Activated CD4-positive, alpha-beta memory T cell treated with anti-CD3 and anti-CD28 coated beads for 36 hours (primary cell): ENCODE measurements around the gene SDK1. TPM values are rescaled to one million over a fixed set of nuclear protein-coding genes. Genes with fewer than 3 reads are reported as not detected.

Source experiments
- CTCF ChIA-PET: fragments of 350-600 bp; sonication (Branson Sonifier 250); formaldehyde crosslinking; loops from one replicate; lab custom pipeline; 2021; ENCODE audit warnings: antibody characterized with exemption, inconsistent platforms; lab: Charles Lee
- POLR2A ChIA-PET: fragments of 350-600 bp; sonication (Branson Sonifier 250); formaldehyde crosslinking; loops from one replicate; lab custom pipeline; 2021; ENCODE audit warnings: antibody characterized with exemption; lab: Charles Lee
- DNase-seq: peaks from one replicate; pipeline ENCODE4 v3.0.0-alpha.2; 2020
- H3K27ac Mint-ChIP-seq: one replicate; pipeline ENCODE4 v1.8.0; 2021; ENCODE audit warnings: mixed read lengths
- H3K27me3 Mint-ChIP-seq: one replicate; pipeline ENCODE4 v1.8.0; 2021; ENCODE audit warnings: mixed read lengths
- H3K36me3 Mint-ChIP-seq: one replicate; pipeline ENCODE4 v1.8.0; 2021; ENCODE audit warnings: mixed read lengths
- H3K4me1 Mint-ChIP-seq: one replicate; pipeline ENCODE4 v1.8.0; 2021; ENCODE audit warnings: low read depth, mixed read lengths
- H3K4me3 Mint-ChIP-seq: one replicate; pipeline ENCODE4 v1.8.0; 2021; ENCODE audit warnings: mild to moderate bottlenecking, mixed read lengths
- H3K9me3 Mint-ChIP-seq: one replicate; pipeline ENCODE4 v1.8.0; 2021; ENCODE audit warnings: mixed read lengths
- intact Hi-C: fragments of 100-400 bp; cut with micrococcal nuclease; formaldehyde crosslinking; loops from one replicate; pipeline ENCODE4 v1.15.1; 2023
- total RNA-seq, 2 experiments: library from RNA; stranded (reverse); gene quantifications; one replicate each; pipeline ENCODE4 v1.2.3, GENCODE V29; 2021

Gene SDK1
- total RNA-seq, 2 experiments from 2014 or later = 0.14 to 0.24 TPM

GRCh38 chr7:3272691-3273141 lies 28.3 kb upstream of the SDK1 start:
- no peaks in the 10 kb centered on the region for H3K36me3 Mint-ChIP-seq
- intact Hi-C loops = no loop called here
- CTCF ChIA-PET = no interaction called here
- no peak for DNase-seq
- no peak overlapping the region for H3K27ac Mint-ChIP-seq
- H3K9me3 Mint-ChIP-seq = no peaks in the 10 kb centered on the region
- H3K4me1 Mint-ChIP-seq = no peaks in the 10 kb centered on the region
- POLR2A ChIA-PET = no interaction called here
- H3K27me3 Mint-ChIP-seq = peaks cover 7% of the 10 kb centered on the region
- H3K4me3 Mint-ChIP-seq = no peak overlapping the region

- no peaks in the 10 kb centered on the region for H3K9me3 Mint-ChIP-seq
- no peaks in the 10 kb centered on the region for H3K36me3 Mint-ChIP-seq
- no peak overlapping the region for H3K4me3 Mint-ChIP-seq
- intact Hi-C loops = no loop called here
- DNase-seq = no peak
- H3K27ac Mint-ChIP-seq = no peak overlapping the region
- ChIA-PET POLR2A (interaction anchor here (0.6 to 0.7 kb wide), 2 partner anchors 284 to 918 kb away, joined by 4 read pairs; no protein-coding TSS in a partner anchor), CTCF (no interaction called here)
- H3K27me3 Mint-ChIP-seq = peaks cover 6% of the 10 kb centered on the region
- H3K4me1 Mint-ChIP-seq = no peaks in the 10 kb centered on the region
These were observed 26.9 kb upstream of the SDK1 start for GRCh38 chr7:3274131-3274530.

GRCh38 chr7:3277604-3278572 lies 23.2 kb upstream of the SDK1 start:
- Mint-ChIP-seq H3K27me3 (peaks cover 9% of the 10 kb centered on the region), H3K9me3 (no peaks in the 10 kb centered on the region), H3K4me3 (no peak overlapping the region), H3K27ac (no peak overlapping the region), H3K36me3 (no peaks in the 10 kb centered on the region), H3K4me1 (no peaks in the 10 kb centered on the region)
- no peak for DNase-seq
- ChIA-PET CTCF (no interaction called here), POLR2A (no interaction called here)
- intact Hi-C loops = loop anchor here (1.0 kb wide), 1 partner anchor 18 kb away; no protein-coding TSS in a partner anchor

GRCh38 chr7:3279147-3279818 lies 21.8 kb upstream of the SDK1 start:
- DNase-seq = no peak
- H3K9me3 Mint-ChIP-seq = no peaks in the 10 kb centered on the region
- no peak overlapping the region for H3K4me3 Mint-ChIP-seq
- no peak overlapping the region for H3K27ac Mint-ChIP-seq
- intact Hi-C loops = no loop called here
- no peaks in the 10 kb centered on the region for H3K4me1 Mint-ChIP-seq
- H3K27me3 Mint-ChIP-seq = peaks cover 6% of the 10 kb centered on the region
- ChIA-PET POLR2A (no interaction called here), CTCF (no interaction called here)
- H3K36me3 Mint-ChIP-seq = no peaks in the 10 kb centered on the region

DNA sequence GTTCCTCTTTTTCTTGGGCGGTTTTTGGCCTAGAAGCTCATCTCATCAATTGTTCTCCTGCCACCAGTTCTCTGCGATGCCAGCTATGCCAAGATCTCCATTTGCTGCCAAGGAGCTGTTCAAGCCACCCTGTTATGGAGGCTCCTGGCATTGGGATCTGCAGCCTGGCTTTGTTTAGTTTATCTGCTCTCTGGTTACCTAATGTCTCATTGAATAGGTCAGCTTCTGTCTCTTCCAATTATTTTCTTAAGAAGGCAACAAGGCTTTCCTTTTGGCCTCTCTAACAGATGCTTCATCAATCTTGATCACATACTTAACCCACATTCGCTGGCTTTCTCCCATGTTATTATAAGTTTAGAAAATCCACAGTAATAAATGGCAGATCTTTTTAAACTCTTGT lies 20.6 kb upstream of the SDK1 start:
- no peak overlapping the region for H3K4me3 Mint-ChIP-seq
- ChIA-PET POLR2A (no interaction called here), CTCF (no interaction called here)
- H3K27me3 Mint-ChIP-seq = peaks cover 6% of the 10 kb centered on the region
- intact Hi-C loops = no loop called here
- no peaks in the 10 kb centered on the region for H3K36me3 Mint-ChIP-seq
- H3K9me3 Mint-ChIP-seq = no peaks in the 10 kb centered on the region
- H3K4me1 Mint-ChIP-seq = no peaks in the 10 kb centered on the region
- no peak overlapping the region for H3K27ac Mint-ChIP-seq
- DNase-seq = no peak

DNA sequence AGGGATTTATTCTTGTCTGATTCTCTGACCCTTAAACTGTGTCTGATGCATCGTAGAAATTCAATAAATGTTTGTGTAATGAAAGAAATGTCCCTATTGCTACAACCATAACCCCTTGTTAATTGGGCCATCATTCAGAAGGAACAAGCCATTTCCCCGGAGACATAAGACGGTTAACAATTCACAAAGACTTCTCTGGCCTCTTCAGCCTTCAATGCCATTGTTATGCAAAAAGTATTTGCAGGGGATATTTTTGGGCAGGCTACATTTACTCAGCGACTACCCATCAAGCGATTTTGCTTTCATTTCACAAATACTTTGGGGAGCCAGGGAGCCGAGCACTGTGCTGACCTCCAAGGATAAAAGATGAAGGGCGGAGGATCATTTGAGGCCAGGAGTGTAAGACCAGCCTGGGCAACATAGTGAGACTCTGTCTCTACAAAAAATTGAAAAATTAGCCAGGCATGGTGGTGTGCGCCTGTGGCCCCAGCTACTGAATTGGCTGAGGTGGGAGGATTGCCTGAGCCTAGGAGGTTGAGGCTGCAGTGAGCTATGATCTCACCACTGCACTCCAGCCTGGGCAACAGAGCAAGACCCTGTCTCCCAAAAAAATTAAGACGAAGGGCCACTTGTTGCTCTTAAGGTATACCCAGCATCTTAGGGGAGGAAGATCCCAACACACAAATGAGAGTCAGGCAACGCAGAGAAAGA lies 20.0 kb upstream of the SDK1 start:
- no peak overlapping the region for H3K27ac Mint-ChIP-seq
- peaks cover 6% of the 10 kb centered on the region for H3K27me3 Mint-ChIP-seq
- no peaks in the 10 kb centered on the region for H3K9me3 Mint-ChIP-seq
- no peak overlapping the region for H3K4me3 Mint-ChIP-seq
- no peaks in the 10 kb centered on the region for H3K4me1 Mint-ChIP-seq
- H3K36me3 Mint-ChIP-seq = no peaks in the 10 kb centered on the region
- CTCF ChIA-PET = no interaction called here
- no peak for DNase-seq
- POLR2A ChIA-PET = no interaction called here
- intact Hi-C loops = no loop called here

GRCh38 chr7:3282457-3282856 lies 18.6 kb upstream of the SDK1 start:
- CTCF ChIA-PET = interaction anchor here (0.5 kb wide), 1 partner anchor 115 kb away, joined by 3 read pairs; no protein-coding TSS in a partner anchor
- POLR2A ChIA-PET = no interaction called here
- no peak for DNase-seq
- Mint-ChIP-seq H3K27me3 (peaks cover 6% of the 10 kb centered on the region), H3K9me3 (no peaks in the 10 kb centered on the region), H3K4me1 (no peaks in the 10 kb centered on the region), H3K4me3 (no peak overlapping the region), H3K36me3 (no peaks in the 10 kb centered on the region), H3K27ac (no peak overlapping the region)
- intact Hi-C loops = no loop called here

DNA sequence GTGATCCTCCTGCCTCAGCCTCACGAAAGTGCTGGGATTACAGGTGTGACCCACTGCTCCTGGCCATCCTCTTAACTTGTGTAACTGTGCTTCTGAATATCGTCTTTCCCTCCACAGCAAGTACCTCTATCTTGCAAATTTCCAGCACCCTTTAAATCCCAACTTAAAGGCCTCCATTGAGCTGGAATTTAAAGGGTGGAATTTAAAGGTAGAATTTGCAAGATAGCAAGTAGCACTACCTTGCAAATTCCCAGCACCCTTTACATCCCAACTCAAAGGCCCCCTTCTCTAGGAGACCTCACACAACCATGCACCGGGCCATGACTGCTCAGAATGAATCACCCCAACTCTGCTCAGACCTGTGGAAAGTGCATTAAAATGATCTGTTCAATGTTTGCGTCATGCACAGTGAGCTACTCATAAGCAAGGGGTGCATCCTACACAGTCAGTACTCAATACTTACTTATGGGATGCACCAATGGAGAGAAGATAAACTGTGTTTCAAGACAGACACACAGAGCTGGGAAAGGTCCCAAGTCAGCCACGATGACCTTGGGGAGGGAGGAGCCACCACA lies 17.8 kb upstream of the SDK1 start:
- Mint-ChIP-seq H3K9me3 (peaks cover 2% of the 10 kb centered on the region), H3K4me3 (no peak overlapping the region), H3K4me1 (no peaks in the 10 kb centered on the region), H3K27me3 (peaks cover 6% of the 10 kb centered on the region), H3K36me3 (no peaks in the 10 kb centered on the region), H3K27ac (no peak overlapping the region)
- intact Hi-C loops = no loop called here
- ChIA-PET POLR2A (no interaction called here), CTCF (interaction anchor here (0.7 kb wide), 1 partner anchor 97 kb away, joined by 3 read pairs; no protein-coding TSS in a partner anchor)
- no peak for DNase-seq

GRCh38 chr7:3285652-3286051 lies 15.4 kb upstream of the SDK1 start:
- no peak for DNase-seq
- CTCF ChIA-PET = no interaction called here
- H3K9me3 Mint-ChIP-seq = peaks cover 2% of the 10 kb centered on the region
- no peaks in the 10 kb centered on the region for H3K4me1 Mint-ChIP-seq
- no peaks in the 10 kb centered on the region for H3K36me3 Mint-ChIP-seq
- POLR2A ChIA-PET = no interaction called here
- H3K4me3 Mint-ChIP-seq = no peak overlapping the region
- no peak overlapping the region for H3K27ac Mint-ChIP-seq
- peaks cover 2% of the 10 kb centered on the region for H3K27me3 Mint-ChIP-seq
- intact Hi-C loops = no loop called here

DNA sequence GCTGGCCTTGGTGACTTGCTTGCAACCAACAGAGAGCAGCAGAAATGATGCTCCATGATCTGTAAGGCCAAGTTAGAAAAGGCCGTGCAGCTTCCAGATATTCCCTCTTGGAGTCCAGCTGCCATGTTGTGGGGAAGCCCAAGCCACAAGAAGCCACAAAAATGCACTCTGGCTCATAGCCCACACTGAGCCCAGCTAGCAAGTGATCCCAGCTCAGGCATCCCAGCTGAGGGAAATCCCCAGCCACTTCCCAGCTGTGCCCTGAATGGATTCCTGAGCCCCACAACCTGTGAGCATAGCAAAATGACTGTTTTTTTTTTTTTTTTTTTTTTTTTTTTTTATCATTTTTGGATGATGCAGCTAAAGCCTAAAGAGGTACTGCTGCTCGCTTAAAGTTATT lies 11.1 kb upstream of the SDK1 start:
- no peak overlapping the region for H3K4me3 Mint-ChIP-seq
- POLR2A ChIA-PET = no interaction called here
- no peaks in the 10 kb centered on the region for H3K36me3 Mint-ChIP-seq
- CTCF ChIA-PET = interaction anchor here (0.9 kb wide), 1 partner anchor 11 kb away, joined by 3 read pairs; the partner anchor contains the start of gene SDK1
- H3K9me3 Mint-ChIP-seq = peaks cover 2% of the 10 kb centered on the region
- peaks cover 19% of the 10 kb centered on the region for H3K27me3 Mint-ChIP-seq
- no peak overlapping the region for H3K27ac Mint-ChIP-seq
- intact Hi-C loops = no loop called here
- no peaks in the 10 kb centered on the region for H3K4me1 Mint-ChIP-seq
- no peak for DNase-seq

- intact Hi-C loops = no loop called here
- H3K4me3 Mint-ChIP-seq = no peak overlapping the region
- H3K27me3 Mint-ChIP-seq = peaks cover 20% of the 10 kb centered on the region
- POLR2A ChIA-PET = interaction anchor here (0.6 kb wide), 1 partner anchor 422 kb away, joined by 4 read pairs; no protein-coding TSS in a partner anchor
- no peak overlapping the region for H3K27ac Mint-ChIP-seq
- CTCF ChIA-PET = no interaction called here
- H3K4me1 Mint-ChIP-seq = no peaks in the 10 kb centered on the region
- no peak for DNase-seq
- H3K36me3 Mint-ChIP-seq = no peaks in the 10 kb centered on the region
- H3K9me3 Mint-ChIP-seq = peaks cover 2% of the 10 kb centered on the region
These were observed 8.4 kb upstream of the SDK1 start for GRCh38 chr7:3292694-3293093.
